ENCODE measurements around the gene ANKRD11.
A peak's percentile ranks its signal among the peaks of the same experiment; 100 is the strongest.
"Not testable (repeated sequence)": the region's sequence is repeated elsewhere in the genome, so short reads cannot be mapped to it uniquely, and the experiment has no call there.

Gene ANKRD11

DNA sequence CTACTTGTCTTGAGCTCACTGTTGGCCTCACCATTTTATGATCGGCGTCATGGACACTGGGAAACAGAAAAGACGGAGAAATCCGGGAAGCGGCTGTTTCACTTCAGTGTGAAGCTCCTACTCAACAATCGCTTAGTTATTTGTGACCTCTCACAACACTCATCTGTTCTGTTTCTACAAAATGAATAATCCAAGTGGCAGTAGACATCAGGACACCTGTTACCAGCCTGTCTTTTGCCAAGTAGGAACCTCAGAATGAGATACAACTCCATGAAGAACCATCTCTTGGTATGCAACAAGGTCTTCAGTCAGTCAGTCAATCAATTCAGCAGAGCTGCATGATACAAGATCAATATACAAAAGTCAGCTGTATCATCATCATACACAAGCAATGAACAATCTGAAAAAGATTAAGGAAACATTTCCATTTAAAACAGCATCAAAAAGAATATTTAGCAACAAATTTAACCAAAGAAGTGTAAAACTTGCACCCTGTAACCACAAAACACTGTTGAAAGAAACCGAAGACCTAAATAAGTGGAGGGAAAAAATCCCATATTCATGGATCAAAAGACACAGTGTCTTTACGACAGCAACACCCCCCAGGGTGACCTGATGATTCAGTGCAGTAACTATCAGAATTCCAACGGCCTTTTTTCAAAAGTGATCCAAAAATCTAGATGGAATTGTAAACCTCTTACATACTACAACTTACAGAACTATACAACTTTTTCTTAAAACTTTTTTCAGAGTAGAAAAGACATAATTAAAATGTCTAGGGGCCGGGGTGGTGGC lies 63.4 kb downstream of the ANKRD11 start:
- DNase-seq: peak; percentile 61

DNA sequence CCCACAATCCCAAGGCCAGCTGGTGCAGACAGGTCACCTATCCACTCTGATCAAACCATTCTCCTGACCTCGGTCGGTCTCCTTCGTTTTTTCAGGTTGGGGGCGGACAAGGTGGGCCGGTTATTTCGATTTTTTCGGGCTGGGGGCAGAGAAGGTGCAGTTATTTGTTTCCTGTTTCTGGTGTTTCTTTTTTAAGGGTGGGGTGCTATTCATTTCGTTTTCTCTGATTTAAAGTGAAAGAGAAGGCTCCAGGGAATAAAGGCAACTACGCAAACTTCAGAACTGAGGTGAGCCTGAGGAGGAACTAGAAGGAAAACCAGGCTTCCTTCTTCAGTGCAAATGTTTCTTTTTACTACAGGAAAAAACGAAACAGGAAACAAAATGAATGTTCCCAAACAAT lies 64.8 kb downstream of the ANKRD11 start:
- no peak for DNase-seq

- DNase-seq: no peak
Measured at GRCh38 chr16:89423681-89424260, 66.6 kb downstream of the ANKRD11 start.

GRCh38 chr16:89422905-89423630 lies 67.3 kb downstream of the ANKRD11 start:
- DNase-seq: peak; percentile 67

GRCh38 chr16:89422527-89422904 lies 67.8 kb downstream of the ANKRD11 start:
- peak; percentile 31 for DNase-seq

DNA sequence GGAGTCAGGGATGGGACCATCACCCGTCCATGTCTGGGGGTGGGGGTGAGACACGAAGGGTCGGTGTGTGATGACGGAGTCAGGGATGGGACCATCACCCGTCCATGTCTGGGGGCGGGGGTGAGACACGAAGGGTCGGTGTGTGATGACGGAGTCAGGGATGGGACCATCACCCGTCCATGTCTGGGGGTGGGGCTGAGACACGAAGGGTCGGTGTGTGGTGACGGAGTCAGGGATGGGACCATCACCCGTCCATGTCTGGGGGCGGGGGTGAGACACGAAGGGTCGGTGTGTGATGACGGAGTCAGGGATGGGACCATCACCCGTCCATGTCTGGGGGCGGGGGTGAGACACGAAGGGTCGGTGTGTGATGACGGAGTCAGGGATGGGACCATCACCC lies 69.1 kb downstream of the ANKRD11 start:
- not testable (repeated sequence) for DNase-seq

DNA sequence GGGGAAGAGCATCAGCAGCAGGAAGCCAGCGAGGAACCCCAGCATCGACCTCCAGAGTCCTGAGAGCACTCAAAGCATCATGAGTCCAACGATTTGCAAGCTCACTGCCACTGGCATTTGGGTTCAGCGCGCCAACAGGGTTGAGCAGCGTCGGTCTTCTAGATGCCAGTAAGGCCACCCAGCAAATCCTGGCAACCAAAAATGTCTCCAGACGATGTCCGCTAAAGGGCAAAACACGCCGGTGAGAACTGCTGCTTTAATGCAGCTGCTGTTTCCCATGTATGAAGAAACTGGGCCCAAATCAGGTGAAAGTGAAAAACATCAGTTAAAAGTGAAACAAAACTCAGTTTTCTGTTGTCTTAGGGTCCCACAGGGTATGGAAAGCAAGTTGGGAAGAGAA lies 70.2 kb downstream of the ANKRD11 start:
- DNase-seq: no peak

DNA sequence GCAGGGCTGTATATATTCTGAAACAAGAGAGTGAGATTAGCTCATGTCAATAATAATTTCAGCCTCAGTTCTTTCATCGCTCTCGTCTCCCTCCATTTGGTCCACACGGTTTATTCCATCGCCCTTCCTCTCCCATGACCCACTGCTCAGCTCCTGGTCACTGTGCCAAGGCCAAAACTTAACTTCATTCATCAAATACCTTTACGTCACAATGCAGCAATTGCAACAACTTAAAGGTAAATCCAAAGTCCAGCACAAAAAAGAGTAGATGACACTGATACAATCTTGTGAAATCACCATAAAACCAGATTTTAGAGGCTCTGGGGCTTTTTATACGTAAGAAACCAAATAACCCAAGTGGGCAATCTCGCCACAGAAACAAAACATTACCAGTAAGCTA lies 72.0 kb downstream of the ANKRD11 start:
- no peak for DNase-seq

DNA sequence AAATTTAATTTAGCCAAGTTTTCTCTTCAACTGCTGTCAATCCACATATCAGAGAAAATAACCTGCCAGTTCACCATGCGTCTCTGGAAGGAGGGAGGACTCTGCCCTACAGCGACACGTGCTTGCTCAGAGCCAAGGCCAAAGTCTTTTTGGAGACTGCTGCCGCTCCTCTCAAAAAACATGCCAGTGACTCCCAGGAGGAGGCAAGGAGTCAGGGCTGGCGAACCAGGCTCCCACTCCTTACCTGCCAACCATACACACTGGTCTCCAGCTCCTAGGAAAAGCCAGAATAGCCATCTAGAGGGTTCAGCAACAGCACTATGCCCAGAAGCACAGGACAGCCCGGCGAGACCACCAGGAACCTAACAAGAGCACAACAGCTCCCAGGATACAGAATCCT lies 73.0 kb downstream of the ANKRD11 start:
- DNase-seq: no peak

DNA sequence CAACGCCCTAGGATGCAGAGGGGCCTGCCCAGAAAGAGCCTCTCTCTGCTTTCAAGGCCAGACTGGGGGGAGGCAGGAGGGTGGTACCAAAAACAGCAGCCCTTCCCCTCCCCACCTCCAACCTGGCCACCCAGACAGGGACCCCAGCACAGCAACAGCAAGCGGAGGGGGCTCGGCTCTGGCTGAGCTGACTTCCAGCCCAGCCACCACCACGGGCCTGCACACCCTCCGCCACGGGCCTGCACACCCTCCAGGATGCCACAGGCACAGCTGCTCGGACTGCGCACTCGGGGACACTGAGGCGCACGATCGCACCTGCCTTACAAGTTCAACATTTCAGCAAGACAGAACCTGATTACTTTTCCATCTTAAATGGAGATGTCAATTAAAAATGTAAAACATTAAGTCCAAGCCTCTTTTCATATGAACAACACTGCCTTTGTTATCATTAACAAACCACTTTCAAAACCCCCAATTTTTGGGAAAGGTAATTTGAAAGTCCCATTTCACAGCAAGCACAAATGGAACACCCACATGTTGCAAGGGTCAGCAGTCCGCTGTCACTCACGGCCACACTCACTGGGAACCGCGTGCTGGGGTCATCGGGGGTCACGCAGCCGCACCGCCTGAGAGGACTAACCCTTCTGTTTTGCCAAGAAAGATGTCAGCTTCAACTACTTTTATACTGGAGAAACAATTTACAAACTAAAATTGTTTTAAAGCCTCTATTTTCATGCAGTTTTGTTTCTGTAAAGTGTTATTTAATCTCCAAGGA lies 76.4 kb downstream of the ANKRD11 start:
- no peak for DNase-seq

DNA sequence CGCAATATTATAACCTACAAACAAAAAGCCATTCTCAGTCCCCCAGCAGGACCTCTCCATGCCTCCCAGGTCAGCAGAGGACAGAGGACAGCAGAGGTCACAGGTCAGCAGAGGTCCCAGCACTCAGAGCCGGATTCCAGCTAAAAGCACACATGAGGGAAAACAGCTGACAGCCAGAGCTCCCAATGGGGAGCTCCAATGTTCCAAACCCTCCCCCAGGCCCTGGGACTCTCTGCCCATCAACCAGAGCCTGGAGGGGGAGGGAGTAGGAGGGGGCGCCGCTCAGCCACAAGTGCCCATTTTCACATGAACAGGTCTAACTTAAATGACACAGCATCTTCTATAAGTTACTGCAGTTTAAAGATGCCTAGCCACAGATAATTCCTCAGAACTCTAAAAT lies 77.5 kb downstream of the ANKRD11 start:
- DNase-seq: no peak

DNA sequence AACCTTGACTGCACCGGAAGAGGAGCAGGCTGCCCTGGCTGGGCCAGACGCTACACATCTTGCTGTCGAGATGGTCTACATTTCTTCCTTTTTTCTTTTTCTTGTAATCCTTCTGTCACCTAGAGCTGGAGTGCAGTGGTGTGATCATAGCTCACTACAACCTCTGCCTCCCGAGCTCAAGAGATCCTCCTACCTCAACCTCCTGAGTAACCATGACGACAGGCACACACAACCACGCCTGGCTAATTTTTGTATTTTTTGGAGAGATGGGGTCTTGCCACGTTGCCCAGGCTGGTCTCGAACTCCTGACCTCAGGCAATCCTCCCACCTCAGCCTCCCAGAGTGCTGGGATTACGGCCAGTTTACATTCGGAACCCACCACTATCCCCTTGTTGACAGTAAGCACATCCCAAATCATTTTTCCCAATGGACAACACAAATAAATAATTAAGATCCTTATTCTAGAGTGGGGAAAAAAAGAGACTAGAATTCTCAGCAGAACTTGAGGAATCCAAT lies 79.0 kb downstream of the ANKRD11 start:
- DNase-seq: no peak

DNA sequence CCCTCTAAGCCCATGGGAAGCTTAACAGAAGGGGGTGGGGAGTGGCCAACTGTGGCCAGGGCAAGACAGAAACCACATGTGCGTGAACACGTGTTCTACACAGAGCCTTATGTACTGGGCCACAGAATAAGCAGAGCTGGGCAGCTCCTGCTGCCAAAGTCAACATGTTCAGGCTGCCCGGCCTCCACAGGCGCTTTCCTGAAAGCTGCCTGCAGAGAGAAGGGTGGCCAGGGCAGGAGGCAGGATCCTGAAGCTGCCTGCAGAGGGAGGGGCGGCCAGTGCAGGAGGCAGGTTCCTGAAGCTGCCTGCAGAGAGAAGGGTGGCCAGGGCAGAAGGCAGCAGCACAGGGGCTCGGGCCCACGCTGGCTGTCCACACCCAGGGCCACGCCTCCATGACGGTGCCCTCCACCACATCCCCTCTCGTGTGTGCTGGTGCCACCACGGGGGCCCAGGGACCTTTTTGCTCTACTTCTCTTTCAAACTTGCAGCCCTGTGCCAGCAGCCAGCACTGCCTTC lies 79.5 kb downstream of the ANKRD11 start:
- peak; percentile 70 for DNase-seq

GRCh38 chr16:89410322-89410721 lies 80.0 kb downstream of the ANKRD11 start:
- DNase-seq: no peak

DNA sequence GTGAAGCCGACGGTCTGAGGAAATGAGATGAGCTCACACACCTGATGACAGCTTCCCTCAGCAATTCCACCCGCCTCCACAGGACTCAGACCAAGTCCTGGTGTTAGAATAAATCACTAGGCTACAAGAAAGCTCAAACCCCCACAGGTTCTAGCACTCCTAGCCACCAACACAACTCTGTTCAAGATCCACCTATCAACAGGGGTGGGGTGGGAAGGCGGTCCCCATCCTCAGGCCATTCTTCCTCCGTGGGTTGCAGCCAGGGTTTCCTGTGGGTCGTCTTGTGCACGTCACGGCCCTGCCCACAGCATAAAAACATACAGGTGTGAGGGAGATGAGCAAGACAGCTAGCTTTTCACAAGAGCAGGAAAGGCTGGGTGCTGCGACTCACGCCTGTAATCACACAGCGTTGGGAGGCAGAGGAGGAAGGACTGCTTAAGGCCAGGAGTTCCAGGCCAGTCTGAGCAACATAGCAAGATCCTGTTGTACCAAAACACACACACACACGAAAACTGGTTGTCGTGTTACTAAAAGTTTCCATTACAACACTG lies 81.1 kb downstream of the ANKRD11 start:
- DNase-seq: peak; percentile 49

- DNase-seq: no peak
Measured at GRCh38 chr16:89408315-89408714, 82.0 kb downstream of the ANKRD11 start.

- no peak for DNase-seq
Measured at GRCh38 chr16:89407925-89408300, 82.4 kb downstream of the ANKRD11 start.

DNA sequence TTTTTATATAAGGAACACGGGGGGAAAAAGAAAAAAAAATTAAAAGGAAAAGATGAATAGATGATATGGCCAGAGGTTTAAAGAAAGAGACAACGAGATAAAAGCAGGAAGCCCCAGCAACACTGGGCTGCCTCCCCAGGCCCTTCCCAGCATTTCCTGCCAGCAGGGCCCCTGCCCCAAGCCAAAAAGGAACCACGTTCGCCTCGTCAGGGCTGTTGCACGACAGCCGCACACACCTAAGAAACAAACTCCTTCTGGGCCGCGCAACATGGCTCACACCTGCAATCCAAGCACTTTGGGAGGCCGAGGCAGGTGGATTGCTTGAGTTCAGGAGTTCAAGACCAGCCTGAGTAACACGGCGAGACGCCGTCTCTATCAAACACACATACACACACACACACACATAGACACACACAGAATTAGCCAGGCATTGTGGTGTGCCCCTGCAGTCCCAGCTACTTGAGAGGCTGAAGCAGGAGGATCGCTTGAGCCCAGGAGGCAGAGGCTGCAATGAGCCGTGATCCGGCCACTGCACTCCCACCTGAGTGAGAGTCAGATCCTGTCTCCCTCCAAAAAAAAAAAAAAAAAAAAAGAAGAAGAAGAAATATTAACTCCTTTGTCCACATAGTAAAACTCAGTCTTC lies 83.0 kb downstream of the ANKRD11 start:
- no peak for DNase-seq

- no peak for DNase-seq
Measured at GRCh38 chr16:89406277-89406888, 84.0 kb downstream of the ANKRD11 start.

GRCh38 chr16:89404561-89404960 lies 85.8 kb downstream of the ANKRD11 start:
- no peak for DNase-seq

- DNase-seq: peak; percentile 31
Measured at GRCh38 chr16:89402962-89403361, 87.4 kb downstream of the ANKRD11 start.
